PC-3 (cell line): ENCODE data around the gene APOE. TPM values are rescaled to one million over a fixed set of nuclear protein-coding genes. Genes with fewer than 3 reads are reported as not detected.
"Not testable (repeated sequence)": the region's sequence is repeated elsewhere in the genome, so short reads cannot be mapped to it uniquely, and the experiment has no call there.

Experiments
- ATAC-seq: fragments of 200-7000 bp; cut with Tn5 transposase; 2 replicates; pipeline ENCODE4 v1.9.1; 2020; ENCODE audit warnings: mild to moderate bottlenecking, moderate library complexity
- BruUV-seq: library from RNA; stranded (reverse); fragments of 400-500 nt; replicated peaks from 2 replicates; lab custom pipeline; 2021; lab: Mats Ljungman, UMichigan
- CTCF ChIA-PET: fragments of 300-600 bp; sonication (Branson Sonifier 250); formaldehyde crosslinking; loops from one replicate; lab custom pipeline; 2022; ENCODE audit warnings: antibody characterized with exemption; lab: Charles Lee
- POLR2A ChIA-PET: fragments of 300-600 bp; sonication (Branson Sonifier 250); formaldehyde crosslinking; loops from one replicate; lab custom pipeline; 2022; ENCODE audit warnings: antibody characterized with exemption; ENCODE audit not compliant: unreplicated experiment; lab: Charles Lee
- DNase-seq: peaks from one replicate; pipeline ENCODE4 v3.0.0-alpha.2; 2015
- H2AFZ ChIP-seq: fragments of 300-600 bp; sonication (generic); 2 replicates; pipeline ENCODE4 v1.6.0; 2016; ENCODE audit warnings: antibody characterized with exemption, low read length
- H3F3A ChIP-seq: fragments of 300-600 bp; sonication (generic); one replicate; pipeline ENCODE4 v1.6.0; 2017; ENCODE audit warnings: antibody characterized with exemption, low read length, control low read depth, mild to moderate bottlenecking; ENCODE audit not compliant: unreplicated experiment
- H3K27ac ChIP-seq: fragments of 300-600 bp; sonication (generic); 2 replicates; pipeline ENCODE4 v1.5.1; 2016; ENCODE audit warnings: mild to moderate bottlenecking, low read length
- H3K27me3 ChIP-seq: fragments of 300-600 bp; sonication (generic); 2 replicates; pipeline ENCODE4 v1.6.1; 2016; ENCODE audit warnings: low read length, mixed read lengths
- H3K36me3 ChIP-seq: fragments of 300-600 bp; sonication (generic); 2 replicates; pipeline ENCODE4 v1.6.1; 2016; ENCODE audit warnings: low read depth, mixed run types, low read length, mixed read lengths
- H3K4me1 ChIP-seq: fragments of 300-600 bp; sonication (generic); 2 replicates; pipeline ENCODE4 v1.5.1; 2016; ENCODE audit warnings: low read length; ENCODE audit not compliant: insufficient read depth
- H3K4me2 ChIP-seq: fragments of 300-600 bp; sonication (generic); 2 replicates; pipeline ENCODE4 v1.6.0; 2016; ENCODE audit warnings: low read length
- H3K4me3 ChIP-seq: fragments of 300-600 bp; sonication (generic); 2 replicates; pipeline ENCODE4 v1.5.1; 2016; ENCODE audit warnings: mild to moderate bottlenecking, low read length, mixed read lengths
- H3K79me2 ChIP-seq: fragments of 300-600 bp; sonication (generic); 2 replicates; pipeline ENCODE4 v1.6.1; 2017; ENCODE audit warnings: low read length, mixed read lengths
- H3K9ac ChIP-seq: fragments of 300-600 bp; sonication (generic); 2 replicates; pipeline ENCODE4 v1.6.0; 2016; ENCODE audit warnings: mild to moderate bottlenecking, low read length
- H3K9me2 ChIP-seq: fragments of 300-600 bp; sonication (generic); replicated peaks from 2 replicates; pipeline ENCODE4 v1.6.1; 2016; ENCODE audit warnings: mixed run types, low read length, mixed read lengths
- H3K9me3 ChIP-seq: fragments of 300-600 bp; sonication (generic); 2 replicates; pipeline ENCODE4 v1.6.1; 2016; ENCODE audit warnings: low read length, mixed read lengths
- H4K20me1 ChIP-seq: fragments of 300-600 bp; sonication (generic); 2 replicates; pipeline ENCODE4 v1.6.1; 2016; ENCODE audit warnings: low read length, mixed read lengths
- EZH2 ChIP-seq: fragments of 300-600 bp; sonication (generic); IDR thresholded peaks from one replicate; pipeline ENCODE4 v1.6.1; 2017; ENCODE audit warnings: antibody characterized with exemption, mild to moderate bottlenecking, low read length; ENCODE audit not compliant: unreplicated experiment
- EZH2phosphoT487 ChIP-seq: fragments of 300-600 bp; sonication (generic); IDR thresholded peaks from 2 replicates; pipeline ENCODE4 v1.6.1; 2018; ENCODE audit warnings: mild to moderate bottlenecking, antibody characterized with exemption, low read length, borderline replicate concordance
- intact Hi-C: fragments of 100-400 bp; cut with micrococcal nuclease; formaldehyde crosslinking; loops from 2 replicates; pipeline ENCODE4 v1.9.0; 2023
- total RNA-seq: library from RNA; depleted of rRNA; stranded (reverse); fragments of >200 nt; gene quantifications from 2 replicates; pipeline ENCODE4 v1.2.3, GENCODE V29; 2014
- TF ChIP-seq, protein P1 (sequence below): fragments of 300-600 bp; sonication (generic); conservative IDR thresholded peaks from 2 replicates; pipeline ENCODE4 v1.5.1; 2017; ENCODE audit warnings: antibody characterized with exemption, low read depth, mild to moderate bottlenecking, low read length

Gene APOE
- total RNA-seq, 1 experiment from 2014 or later: 3.6 TPM

DNA sequence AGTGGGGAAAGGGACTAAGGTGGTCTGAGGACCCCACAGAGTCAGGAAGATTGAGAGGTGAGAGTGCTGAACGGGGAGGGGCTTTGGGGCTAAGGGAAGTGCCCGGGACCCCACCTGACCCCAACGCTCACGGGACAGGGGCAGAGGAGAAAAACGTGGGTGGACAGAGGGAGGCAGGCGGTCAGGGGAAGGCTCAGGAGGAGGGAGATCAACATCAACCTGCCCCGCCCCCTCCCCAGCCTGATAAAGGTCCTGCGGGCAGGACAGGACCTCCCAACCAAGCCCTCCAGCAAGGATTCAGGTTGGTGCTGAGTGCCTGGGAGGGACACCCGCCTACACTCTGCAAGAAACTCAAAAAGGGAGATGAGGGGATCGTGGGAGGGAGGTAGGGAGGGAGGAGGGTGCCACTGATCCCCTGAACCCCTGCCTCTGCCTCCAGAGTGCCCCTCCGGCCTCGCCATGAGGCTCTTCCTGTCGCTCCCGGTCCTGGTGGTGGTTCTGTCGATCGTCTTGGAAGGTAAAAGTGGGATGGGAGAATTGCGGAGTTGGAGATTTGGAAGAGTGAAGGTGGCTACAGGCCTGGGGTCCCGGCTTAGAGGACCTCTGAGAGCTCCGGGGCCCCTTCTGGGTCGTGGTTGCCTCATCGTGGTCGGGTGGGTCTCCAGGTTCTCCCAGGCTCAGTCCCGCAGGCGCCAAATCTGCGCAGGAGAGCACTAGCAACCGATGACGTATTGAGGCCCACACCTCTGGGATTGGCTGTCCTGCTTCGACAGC lies 9.0 kb downstream of the APOE start, which contains the start of gene APOC1:
Gene APOC1 (plus strand): TSS at position 176 of the 774 bp plus-strand sequence. CDS start 284 bp downstream, at position 460.
- peak; percentile 82 for DNase-seq
- H3K9me2 ChIP-seq, intact Hi-C loops, H3K27me3 ChIP-seq, H3K36me3 ChIP-seq, H3K27ac ChIP-seq, H3K9me3 ChIP-seq, H4K20me1 ChIP-seq, H3K79me2 ChIP-seq, H3F3A ChIP-seq, H3K4me1 ChIP-seq: not testable (repeated sequence)
- ChIA-PET CTCF (interaction anchor here (0.6 kb wide), 1 partner anchor 191 kb away, joined by 4 read pairs; no protein-coding TSS in a partner anchor), POLR2A (interaction anchor here (0.6 kb wide), 1 partner anchor 9 kb away, joined by 3 read pairs; the partner anchor contains the start of gene APOE)
- H2AFZ ChIP-seq: peak within 1 kb of the TSS; percentile 87
- peak; percentile 91 for ATAC-seq
- H3K9ac ChIP-seq: peak within 1 kb of the TSS; percentile 62
- H3K4me3 ChIP-seq: peak within 1 kb of the TSS; percentile 68
- H3K4me2 ChIP-seq: peak within 1 kb of the TSS; percentile 82
- TSS peak; percentile 35 for BruUV-seq

DNA sequence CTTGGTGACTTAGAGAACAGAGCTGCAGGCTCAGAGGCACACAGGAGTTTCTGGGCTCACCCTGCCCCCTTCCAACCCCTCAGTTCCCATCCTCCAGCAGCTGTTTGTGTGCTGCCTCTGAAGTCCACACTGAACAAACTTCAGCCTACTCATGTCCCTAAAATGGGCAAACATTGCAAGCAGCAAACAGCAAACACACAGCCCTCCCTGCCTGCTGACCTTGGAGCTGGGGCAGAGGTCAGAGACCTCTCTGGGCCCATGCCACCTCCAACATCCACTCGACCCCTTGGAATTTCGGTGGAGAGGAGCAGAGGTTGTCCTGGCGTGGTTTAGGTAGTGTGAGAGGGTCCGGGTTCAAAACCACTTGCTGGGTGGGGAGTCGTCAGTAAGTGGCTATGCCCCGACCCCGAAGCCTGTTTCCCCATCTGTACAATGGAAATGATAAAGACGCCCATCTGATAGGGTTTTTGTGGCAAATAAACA lies 18.7 kb downstream of the APOE start:
- Histone ChIP-seq H3K4me3 (no peak overlapping the region), H3K27me3 (no peaks in the 10 kb centered on the region), H3K36me3 (no peaks in the 10 kb centered on the region), H3K4me2 (no peak overlapping the region), H3K9me2 (no peaks in the 10 kb centered on the region), H3K4me1 (no peaks in the 10 kb centered on the region; the same call in 1 of the 2 replicates), H3K9ac (no peak overlapping the region), H4K20me1 (no peaks in the 10 kb centered on the region), H3K27ac (no peak overlapping the region), H3K79me2 (no peaks in the 10 kb centered on the region), H3F3A (no peaks in the 10 kb centered on the region), H2AFZ (no peak overlapping the region), H3K9me3 (no peaks in the 10 kb centered on the region)
- TF ChIP-seq EZH2: no peak
- TF ChIP-seq, protein P1, sequence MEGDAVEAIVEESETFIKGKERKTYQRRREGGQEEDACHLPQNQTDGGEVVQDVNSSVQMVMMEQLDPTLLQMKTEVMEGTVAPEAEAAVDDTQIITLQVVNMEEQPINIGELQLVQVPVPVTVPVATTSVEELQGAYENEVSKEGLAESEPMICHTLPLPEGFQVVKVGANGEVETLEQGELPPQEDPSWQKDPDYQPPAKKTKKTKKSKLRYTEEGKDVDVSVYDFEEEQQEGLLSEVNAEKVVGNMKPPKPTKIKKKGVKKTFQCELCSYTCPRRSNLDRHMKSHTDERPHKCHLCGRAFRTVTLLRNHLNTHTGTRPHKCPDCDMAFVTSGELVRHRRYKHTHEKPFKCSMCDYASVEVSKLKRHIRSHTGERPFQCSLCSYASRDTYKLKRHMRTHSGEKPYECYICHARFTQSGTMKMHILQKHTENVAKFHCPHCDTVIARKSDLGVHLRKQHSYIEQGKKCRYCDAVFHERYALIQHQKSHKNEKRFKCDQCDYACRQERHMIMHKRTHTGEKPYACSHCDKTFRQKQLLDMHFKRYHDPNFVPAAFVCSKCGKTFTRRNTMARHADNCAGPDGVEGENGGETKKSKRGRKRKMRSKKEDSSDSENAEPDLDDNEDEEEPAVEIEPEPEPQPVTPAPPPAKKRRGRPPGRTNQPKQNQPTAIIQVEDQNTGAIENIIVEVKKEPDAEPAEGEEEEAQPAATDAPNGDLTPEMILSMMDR: no peak
- TF ChIP-seq EZH2phosphoT487: no peak
- ATAC-seq (no peak), DNase-seq (no peak)
- intact Hi-C loops: no loop called here
- no TSS peak for BruUV-seq
- ChIA-PET POLR2A (no interaction called here), CTCF (no interaction called here)

DNA sequence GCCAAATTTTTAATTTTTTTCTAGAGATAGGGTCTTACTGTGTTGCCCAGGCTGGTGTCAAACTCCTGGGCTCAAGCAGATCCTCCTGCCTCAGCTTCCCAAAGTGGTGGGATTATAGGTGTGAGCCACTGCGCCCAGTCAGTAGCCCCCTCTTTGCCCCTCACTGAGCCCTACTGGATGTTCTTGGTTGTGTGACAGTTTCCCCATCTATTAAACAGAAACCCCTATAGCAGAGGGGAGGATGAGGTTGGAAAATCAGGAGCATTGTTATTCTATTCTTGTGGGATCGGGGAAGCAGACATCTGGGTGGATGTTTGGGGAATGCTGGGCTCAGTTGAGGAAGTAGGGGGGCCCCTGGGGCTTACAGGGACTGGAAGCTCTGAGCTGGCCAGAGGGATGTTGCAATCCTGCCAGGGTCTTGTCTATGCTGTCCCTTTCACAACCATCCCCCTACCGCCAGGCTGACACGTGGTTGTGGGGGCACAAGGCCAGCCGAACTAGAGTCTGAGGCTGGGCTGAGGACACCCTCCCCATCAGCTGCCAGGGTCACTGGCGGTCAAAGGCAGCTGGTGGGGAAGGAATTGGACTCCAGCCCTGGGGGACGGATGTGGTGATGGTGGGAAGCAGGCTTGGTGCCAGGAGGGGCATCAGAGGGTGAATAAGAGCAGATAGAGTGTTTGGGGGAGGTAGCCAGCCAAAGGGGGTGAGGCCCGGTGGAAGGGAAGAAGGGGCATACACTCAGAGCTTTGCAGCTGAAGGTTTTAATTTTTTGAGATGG lies 19.7 kb downstream of the APOE start:
- Histone ChIP-seq H3K9me2 (no peaks in the 10 kb centered on the region), H3K27ac (no peak overlapping the region), H3K4me2 (no peak overlapping the region), H3K36me3 (no peaks in the 10 kb centered on the region), H3F3A (no peaks in the 10 kb centered on the region), H3K4me3 (no peak overlapping the region), H3K27me3 (no peaks in the 10 kb centered on the region), H3K9ac (no peak overlapping the region), H3K79me2 (no peaks in the 10 kb centered on the region), H3K9me3 (no peaks in the 10 kb centered on the region), H2AFZ (no peak overlapping the region), H4K20me1 (no peaks in the 10 kb centered on the region), H3K4me1 (no peaks in the 10 kb centered on the region; the same call in 1 of the 2 replicates)
- POLR2A ChIA-PET: no interaction called here
- DNase-seq: no peak
- CTCF ChIA-PET: no interaction called here
- intact Hi-C loops: no loop called here
- ATAC-seq: no peak
- BruUV-seq: no TSS peak
- TF ChIP-seq EZH2phosphoT487 (no peak), EZH2 (no peak)
- TF ChIP-seq, protein P1: no peak

DNA sequence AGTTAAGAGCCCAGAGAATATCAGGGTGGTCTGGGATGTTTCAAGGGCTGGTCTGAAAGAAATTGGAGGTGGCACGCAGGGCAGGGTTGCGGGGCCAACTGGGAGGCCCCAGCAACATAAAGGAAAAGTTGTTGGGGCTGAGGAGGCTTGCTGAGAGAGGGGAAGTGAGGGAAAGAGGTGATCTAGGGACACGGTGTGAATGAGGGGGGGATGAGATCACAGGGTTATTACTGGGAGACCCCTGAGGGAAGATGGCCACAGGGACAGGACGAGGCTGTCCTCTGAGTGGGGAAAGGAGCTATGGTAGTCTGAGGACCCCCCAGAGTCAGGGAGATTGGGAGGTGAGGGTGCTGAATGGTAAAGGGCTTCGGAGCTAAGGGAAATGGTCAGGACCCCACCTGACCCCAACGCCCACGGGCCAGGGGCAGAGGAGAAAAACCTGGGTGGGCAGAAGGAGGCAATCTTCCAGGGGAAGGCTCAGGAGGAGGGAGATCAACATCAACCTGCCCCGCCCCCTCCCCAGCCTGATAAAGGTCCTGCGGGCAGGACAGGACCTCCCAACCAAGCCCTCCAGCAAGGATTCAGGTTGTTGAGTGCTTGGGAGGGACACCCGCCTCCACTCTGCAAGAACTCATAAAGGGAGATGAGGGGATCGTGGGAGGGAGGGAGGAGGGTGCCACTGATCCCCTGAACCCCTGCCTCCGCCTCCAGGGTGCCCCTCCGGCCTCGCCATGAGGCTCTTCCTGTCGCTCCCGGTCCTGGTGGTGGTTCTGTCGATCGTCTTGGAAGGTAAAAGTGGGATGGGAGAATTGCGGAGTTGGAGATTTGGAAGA lies 20.9 kb downstream of the APOE start:
- H3K9me2 ChIP-seq, intact Hi-C loops, H3K4me1 ChIP-seq, DNase-seq, CTCF ChIA-PET, H3K9ac ChIP-seq, H3K36me3 ChIP-seq, H3K27ac ChIP-seq, H3K9me3 ChIP-seq, H3K79me2 ChIP-seq, BruUV-seq, H3F3A ChIP-seq, H3K27me3 ChIP-seq, POLR2A ChIA-PET, H4K20me1 ChIP-seq, H3K4me3 ChIP-seq: not testable (repeated sequence)
- Histone ChIP-seq H2AFZ (peak overlapping the region; percentile 68), H3K4me2 (peak overlapping the region; percentile 37)
- peak; percentile 25 for ATAC-seq
